ENCODE data around the gene FSD2. TPM values are rescaled to one million over a fixed set of nuclear protein-coding genes. Genes with fewer than 3 reads are reported as not detected.
A peak's percentile ranks its signal among the peaks of the same experiment; 100 is the strongest.

Gene FSD2
- total RNA-seq, 1 experiment from 2014 or later, result not detected

- CTCF ChIA-PET, result interaction anchor here (0.7 to 1.9 kb wide), 3 partner anchors 39 to 256 kb away, joined by 3 to 7 read pairs (median 5); no protein-coding TSS in a partner anchor
- H3K4me3 Mint-ChIP-seq (ENCODE audit: unreplicated experiment), result peak within 1 kb of the TSS; percentile 84
- peaks cover 20% of the 10 kb centered on the region for H3K36me3 Mint-ChIP-seq (ENCODE audit: insufficient read depth, unreplicated experiment)
- no TSS peak for BruUV-seq (replicated peaks)
- TF ChIP-seq CTCF (IDR thresholded peaks at IDR 0.05; ENCODE audit: unreplicated experiment), result no peak
- POLR2A ChIA-PET, result interaction anchor here (0.5 to 8.4 kb wide), 21 partner anchors 9 to 630 kb away, joined by 3 to 182 read pairs (median 7); partner anchors contain the start of genes AP3B2, BTBD1, C15orf40 and RAMAC
- peak within 1 kb of the TSS; percentile 84 for H3K27ac Mint-ChIP-seq (ENCODE audit: low read depth, unreplicated experiment)
- H3K9me3 Mint-ChIP-seq (ENCODE audit: unreplicated experiment), result no peaks in the 10 kb centered on the region
- peak; percentile 100 for DNase-seq (ENCODE audit: unreplicated experiment)
- intact Hi-C loops (cut with micrococcal nuclease), result loop anchor here (2.0 to 10.0 kb wide), 3 partner anchors 59 to 267 kb away; partner anchors contain the start of genes AP3B2 and RPS17
- H3K4me1 Mint-ChIP-seq (ENCODE audit: insufficient read depth, unreplicated experiment), result peaks cover 22% of the 10 kb centered on the region
- H3K27me3 Mint-ChIP-seq (ENCODE audit: insufficient read depth, unreplicated experiment), result no peaks in the 10 kb centered on the region
Measured at GRCh38 chr15:82809308-82810060, 3.6 kb upstream of the FSD2 start, which contains the start of gene WHAMM. WHAMM (plus strand) TSS chr15:82809628; CDS start chr15:82809727, 99 bp downstream.

GRCh38 chr15:82808634-82809041, 2.8 kb upstream of the FSD2 start:
- POLR2A ChIA-PET, result interaction anchor here (0.5 to 8.4 kb wide), 16 partner anchors 8 to 631 kb away, joined by 3 to 182 read pairs (median 5); partner anchors contain the start of genes AP3B2, RAMAC and RPS17
- H3K4me3 Mint-ChIP-seq (ENCODE audit: unreplicated experiment), result peak overlapping the region; percentile 84

GRCh38 chr15:82807920-82808633, 2.2 kb upstream of the FSD2 start:
- BruUV-seq (replicated peaks), result no TSS peak
- peaks cover 21% of the 10 kb centered on the region for H3K4me1 Mint-ChIP-seq (ENCODE audit: insufficient read depth, unreplicated experiment)
- H3K27ac Mint-ChIP-seq (ENCODE audit: low read depth, unreplicated experiment), result peak overlapping the region; percentile 59
- DNase-seq (ENCODE audit: unreplicated experiment), result peak; percentile 8
- intact Hi-C loops (cut with micrococcal nuclease), result loop anchor here (2.0 to 10.0 kb wide), 3 partner anchors 57 to 266 kb away; partner anchors contain the start of genes AP3B2 and RPS17
- H3K27me3 Mint-ChIP-seq (ENCODE audit: insufficient read depth, unreplicated experiment), result no peaks in the 10 kb centered on the region
- H3K4me3 Mint-ChIP-seq (ENCODE audit: unreplicated experiment), result peak overlapping the region; percentile 84
- H3K36me3 Mint-ChIP-seq (ENCODE audit: insufficient read depth, unreplicated experiment), result peaks cover 6% of the 10 kb centered on the region
- POLR2A ChIA-PET, result interaction anchor here (0.8 to 8.4 kb wide), 14 partner anchors 8 to 269 kb away, joined by 3 to 182 read pairs (median 6); partner anchors contain the start of genes AP3B2, RAMAC and RPS17
- no peaks in the 10 kb centered on the region for H3K9me3 Mint-ChIP-seq (ENCODE audit: unreplicated experiment)
- no peak for TF ChIP-seq CTCF (IDR thresholded peaks at IDR 0.05; ENCODE audit: unreplicated experiment)
- CTCF ChIA-PET, result interaction anchor here (1.1 to 1.9 kb wide), 2 partner anchors 57 to 277 kb away, joined by 3 to 7 read pairs; no protein-coding TSS in a partner anchor

More at GRCh38 chr15:82808634-82809041, 2.8 kb upstream of the FSD2 start:
- no peak for TF ChIP-seq CTCF (IDR thresholded peaks at IDR 0.05; ENCODE audit: unreplicated experiment)
- CTCF ChIA-PET, result interaction anchor here (0.7 to 1.9 kb wide), 3 partner anchors 58 to 278 kb away, joined by 3 to 7 read pairs (median 3); no protein-coding TSS in a partner anchor
- H3K4me1 Mint-ChIP-seq (ENCODE audit: insufficient read depth, unreplicated experiment), result peaks cover 22% of the 10 kb centered on the region
- peaks cover 11% of the 10 kb centered on the region for H3K36me3 Mint-ChIP-seq (ENCODE audit: insufficient read depth, unreplicated experiment)
- no peaks in the 10 kb centered on the region for H3K27me3 Mint-ChIP-seq (ENCODE audit: insufficient read depth, unreplicated experiment)
- BruUV-seq (replicated peaks), result no TSS peak
- DNase-seq (ENCODE audit: unreplicated experiment), result peak; percentile 19
- H3K9me3 Mint-ChIP-seq (ENCODE audit: unreplicated experiment), result no peaks in the 10 kb centered on the region
- intact Hi-C loops (cut with micrococcal nuclease), result loop anchor here (2.0 to 10.0 kb wide), 3 partner anchors 58 to 266 kb away; partner anchors contain the start of genes AP3B2 and RPS17
- peak overlapping the region; percentile 59 for H3K27ac Mint-ChIP-seq (ENCODE audit: low read depth, unreplicated experiment)

Measured in MCF 10A (cell line).